Spleen (tissue), 11 donors: ENCODE measurements around the gene CAPSL. TPM values are rescaled to one million over a fixed set of nuclear protein-coding genes. Genes with fewer than 3 reads are reported as not detected.

Experiments used
- DNase-seq: peaks from one replicate; pipeline ENCODE4 v3.0.0-alpha.2; 2020
- H3K27ac ChIP-seq, 8 donors: fragments of 200-600 bp; sonication (generic) in 7 of 8; 1 replicate in 4 of 8; 2 replicates in 4 of 8; pipeline versions ENCODE4 v1.5.0 to v1.8.0; 2016 to 2021; ENCODE audit warnings: inconsistent platforms in 4 of 8, mild to moderate bottlenecking in 4 of 8, moderate library complexity in 1 of 8
- H3K27me3 ChIP-seq, 7 donors: fragments of 200-600 bp; sonication (generic) in 6 of 7; replicated peaks in 1 of 7; 1 replicate in 4 of 7; 2 replicates in 3 of 7; pipeline versions ENCODE4 v1.5.0 to v1.8.0; 2016 to 2021; ENCODE audit warnings: inconsistent platforms in 3 of 7, mild to moderate bottlenecking in 1 of 7
- H3K36me3 ChIP-seq, 6 donors: fragments of 200-600 bp; sonication (generic) in 5 of 6; 1 replicate in 4 of 6; 2 replicates in 2 of 6; pipeline versions ENCODE4 v1.5.0 to v1.8.0; 2016 to 2021; ENCODE audit warnings: inconsistent platforms in 2 of 6
- H3K4me1 ChIP-seq, 6 donors: fragments of 200-600 bp; sonication (generic) in 5 of 6; 1 replicate in 3 of 6; 2 replicates in 3 of 6; pipeline versions ENCODE4 v1.5.0 to v1.8.0; 2016 to 2021; ENCODE audit warnings: inconsistent platforms in 3 of 6
- H3K4me3 ChIP-seq, 8 donors: fragments of 200-600 bp; sonication (generic) in 7 of 8; 1 replicate in 4 of 8; 2 replicates in 4 of 8; pipeline versions ENCODE4 v1.5.0 to v1.8.0; 2016 to 2021; ENCODE audit warnings: inconsistent platforms in 4 of 8, mild to moderate bottlenecking in 4 of 8, moderate library complexity in 2 of 8
- H3K9me3 ChIP-seq, 8 donors: fragments of 200-600 bp; sonication (generic) in 7 of 8; 1 replicate in 4 of 8; 2 replicates in 4 of 8; pipeline versions ENCODE4 v1.5.0 to v1.8.0; 2016 to 2021; ENCODE audit warnings: inconsistent platforms in 4 of 8
- CTCF ChIP-seq, 11 experiments: fragments of 200-600 bp in 7 of 11; fragments of 450-650 bp in 4 of 11; sonication (generic) in 4 of 11; IDR thresholded peaks in 8 of 11; conservative IDR thresholded peaks in 3 of 11; 1 replicate in 7 of 11; 2 replicates in 4 of 11; pipeline versions ENCODE4 v1.4.0 to v1.8.0; 2016 to 2021; ENCODE audit warnings: antibody characterized with exemption in 11 of 11, inconsistent platforms in 4 of 11, mild to moderate bottlenecking in 1 of 11
- POLR2A ChIP-seq, 3 donors: fragments of 450-650 bp; IDR thresholded peaks; one replicate each; pipeline ENCODE4 v1.5.1; 2017; ENCODE audit warnings: antibody characterized with exemption in 3 of 3, mild to moderate bottlenecking in 1 of 3
- POLR2AphosphoS5 ChIP-seq, 3 donors: sonication (generic); formaldehyde crosslinking; IDR thresholded peaks; one replicate each; pipeline ENCODE4 v1.5.1; 2017; ENCODE audit warnings: antibody characterized with exemption in 3 of 3
- WGBS, 5 donors: extraction: QIAGEN DNeasy Blood & Tissue Kit in 3 of 5; methylation state at CpG; one replicate each; pipeline versions ENCODE4 v1.1.5 to v1.1.7; 2013 to 2018; 5-methylcytosine and 5-hydroxymethylcytosine counted together
- intact Hi-C: fragments of 100-400 bp; cut with DNase I; formaldehyde crosslinking; loops from one replicate; pipeline ENCODE4 v1.15.0; 2023; ENCODE audit warnings: low total_unique reads
- polyA plus RNA-seq, 3 donors: library from polyadenylated mRNA; stranded (reverse); fragments of 200-250 nt; gene quantifications; one replicate each; pipeline ENCODE4 v1.2.1, GENCODE V29; 2013
- total RNA-seq, 7 donors: library from RNA; depleted of rRNA in 3 of 7; stranded (reverse); fragments of >200 nt in 3 of 7; fragmentation: NEBNext Ultra II Directional in 4 of 7; extraction: Animal tissue kit (Norgen Biotek cat#: 25700) in 4 of 7; gene quantifications; one replicate each; pipeline versions ENCODE4 v1.1.0 to v1.2.1, GENCODE V29; 2016 to 2021
- donor health status: healthy with polysubstance abuse.
- donor health status: DM: no; HTN: no; CAD: no; lungs with moderate emphysema.
- donor health status: DM: no; HTN: no; CAD: no.
- donor health status: Bipolar disorder and iron deficiency.
- donor health status: healthy.
- donor health status: DM: no; HTN: no; CAD: no.
- donor health status: DM: yes; HTN: yes; CAD: no.

CAPSL gene
- total and polyA plus RNA-seq, 10 donors: not detected

- 63 to 76% (median 72%) methylated on average over 5 of the region's 5 CpGs for WGBS, 5 donors
- no peaks in the 10 kb centered on the region for H3K27me3 ChIP-seq
- no peak for DNase-seq
- intact Hi-C loops: no loop called here
- H3K4me3 ChIP-seq: no peak overlapping the region
- peaks cover 0 to 67% (median 0%) of the 10 kb centered on the region in 6 donors for H3K36me3 ChIP-seq
- peaks cover 0 to 18% (median 0%) of the 10 kb centered on the region in 6 donors for H3K4me1 ChIP-seq
- peak overlapping the region in 1 of 8 donors; percentile 2 for H3K27ac ChIP-seq
- no peaks in the 10 kb centered on the region for H3K9me3 ChIP-seq
- TF ChIP-seq POLR2A (IDR thresholded peaks at IDR 0.05): no peak
- TF ChIP-seq POLR2AphosphoS5 (IDR thresholded peaks at IDR 0.05): peak in 1 of 3 donors; percentile 34
These were observed 68.6 kb downstream of the CAPSL start for GRCh38 chr5:35869685-35870277.

GRCh38 chr5:35867998-35868397 lies 70.4 kb downstream of the CAPSL start:
- peaks cover 0 to 66% (median 0%) of the 10 kb centered on the region in 6 donors for H3K36me3 ChIP-seq
- peaks cover 0 to 18% (median 0%) of the 10 kb centered on the region in 6 donors for H3K4me1 ChIP-seq
- TF ChIP-seq CTCF (IDR thresholded peaks at IDR 0.05 in 8 of 11, conservative IDR thresholded peaks at IDR 0.05 in 3 of 11): no peak
- no peak for TF ChIP-seq POLR2AphosphoS5 (IDR thresholded peaks at IDR 0.05)
- TF ChIP-seq POLR2A (IDR thresholded peaks at IDR 0.05): no peak
- intact Hi-C loops: no loop called here
- no peak overlapping the region for H3K4me3 ChIP-seq
- peaks cover 0 to 4% (median 0%) of the 10 kb centered on the region in 8 donors for H3K9me3 ChIP-seq
- no peaks in the 10 kb centered on the region for H3K27me3 ChIP-seq
- H3K27ac ChIP-seq: no peak overlapping the region
- DNase-seq: no peak
- 87 to 94% (median 90%) methylated on average over 4 of the region's 4 CpGs for WGBS, 5 donors

GRCh38 chr5:35863159-35863558 lies 75.3 kb downstream of the CAPSL start:
- Histone ChIP-seq H3K4me1 (no peaks in the 10 kb centered on the region), H3K4me3 (peak overlapping the region in 4 of 8 donors; percentile 22 to 66 (median 40)), H3K9me3 (peaks cover 0 to 4% (median 0%) of the 10 kb centered on the region in 8 donors), H3K27ac (peak overlapping the region in 2 of 8 donors; percentile 81 to 90), H3K27me3 (no peaks in the 10 kb centered on the region), H3K36me3 (peaks cover 0 to 31% (median 0%) of the 10 kb centered on the region in 6 donors)
- intact Hi-C loops: no loop called here
- no peak for DNase-seq
- TF ChIP-seq POLR2AphosphoS5 (IDR thresholded peaks at IDR 0.05) (no peak), CTCF (IDR thresholded peaks at IDR 0.05 in 8 of 11, conservative IDR thresholded peaks at IDR 0.05 in 3 of 11) (no peak), POLR2A (IDR thresholded peaks at IDR 0.05) (no peak)
- WGBS, 5 donors: 47 to 66% (median 54%) methylated on average over 3 of the region's 3 CpGs

DNA sequence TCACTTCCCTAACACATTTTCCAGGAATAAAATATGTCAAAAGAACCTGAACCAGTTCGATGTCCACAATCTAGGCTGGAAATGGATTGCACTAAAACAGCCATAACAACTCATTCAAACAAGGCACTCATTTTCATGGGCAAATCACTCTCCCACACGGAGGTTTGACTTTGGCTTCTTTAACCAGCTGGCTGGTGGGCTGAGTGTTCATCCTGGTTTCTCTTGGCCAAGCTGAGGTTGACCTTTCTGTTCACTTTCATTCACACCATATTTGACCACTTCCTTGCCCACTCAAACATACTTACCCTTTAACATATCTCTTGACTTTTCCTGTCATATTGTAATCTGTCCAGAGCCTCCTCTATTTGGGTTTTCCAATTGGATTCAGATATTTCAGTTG lies 76.3 kb downstream of the CAPSL start:
- intact Hi-C loops: no loop called here
- Histone ChIP-seq H3K27me3 (no peaks in the 10 kb centered on the region), H3K4me1 (peaks cover 0 to 2% (median 0%) of the 10 kb centered on the region in 6 donors), H3K36me3 (peaks cover 0 to 24% (median 0%) of the 10 kb centered on the region in 6 donors), H3K27ac (peak overlapping the region in 3 of 8 donors; percentile 23 to 90 (median 81)), H3K9me3 (peaks cover 0 to 4% (median 0%) of the 10 kb centered on the region in 8 donors), H3K4me3 (peak overlapping the region in 5 of 8 donors; percentile 3 to 66 (median 38))
- WGBS, 5 donors: 51 to 70% (median 56%) methylated on average over 2 of the region's 2 CpGs
- TF ChIP-seq CTCF (IDR thresholded peaks at IDR 0.05 in 8 of 11, conservative IDR thresholded peaks at IDR 0.05 in 3 of 11): no peak
- TF ChIP-seq POLR2AphosphoS5 (IDR thresholded peaks at IDR 0.05): no peak
- no peak for TF ChIP-seq POLR2A (IDR thresholded peaks at IDR 0.05)
- no peak for DNase-seq
